ENCODE results near the gene PAWR.
"Not testable (repeated sequence)": the region's sequence is repeated elsewhere in the genome, so short reads cannot be mapped to it uniquely, and the experiment has no call there.

The PAWR gene

DNA sequence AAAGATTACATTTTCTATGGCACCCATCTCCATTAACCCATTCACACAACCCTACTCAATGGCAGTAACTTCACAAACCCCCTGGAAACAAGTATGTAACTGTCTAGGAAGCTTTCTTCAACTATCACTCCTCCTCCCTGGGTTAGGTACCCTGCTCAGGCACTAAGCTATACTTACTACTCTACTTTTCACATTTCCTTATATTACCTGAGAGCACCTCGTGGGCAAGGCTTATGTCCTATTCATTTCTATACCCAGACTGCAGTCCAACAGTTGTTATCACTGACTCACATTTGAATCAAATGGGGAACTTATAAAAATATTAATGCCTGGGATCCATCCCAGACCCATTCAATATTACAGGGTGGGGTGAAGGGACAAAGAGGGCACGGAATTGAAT is 4.6 kb downstream of the PAWR start:
- no peak for DNase-seq

DNA sequence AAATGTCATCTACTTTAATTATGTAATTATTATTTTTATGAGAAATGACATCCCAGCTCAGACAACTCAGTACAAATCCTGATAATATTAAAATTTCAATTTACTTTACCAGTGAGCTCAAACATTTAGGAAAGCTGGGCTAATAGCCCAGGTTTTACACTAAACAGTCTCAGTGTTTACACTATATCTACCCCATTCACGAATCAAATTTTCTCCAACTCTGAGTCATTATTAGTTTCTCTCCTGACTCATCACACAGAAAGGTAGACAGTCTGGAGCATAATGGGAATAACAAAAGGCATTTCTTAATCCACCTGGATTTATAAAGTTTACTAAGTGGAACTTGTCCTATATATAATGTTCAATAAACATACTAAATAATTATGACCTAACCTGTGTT is 5.7 kb downstream of the PAWR start:
- no peak for DNase-seq

DNA sequence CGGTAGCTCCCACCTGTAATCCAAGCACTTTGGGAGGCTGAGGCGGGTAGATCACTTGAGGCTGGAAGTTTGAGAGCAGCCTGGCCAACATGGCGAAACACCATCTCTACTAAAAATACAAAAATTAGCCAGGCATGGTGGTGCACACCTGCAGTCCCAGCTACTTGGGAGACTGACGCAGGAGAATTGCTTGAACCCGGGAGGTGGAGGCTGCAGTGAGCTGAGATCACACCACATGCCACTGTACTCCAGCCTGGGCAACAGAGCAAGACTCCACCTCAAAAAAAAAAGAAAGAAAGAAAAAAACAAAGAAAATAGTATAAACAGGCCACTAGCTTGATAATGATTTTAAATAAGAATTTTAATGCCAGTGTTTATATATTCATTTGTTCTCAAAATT is 6.4 kb downstream of the PAWR start:
- not testable (repeated sequence) for DNase-seq

DNA sequence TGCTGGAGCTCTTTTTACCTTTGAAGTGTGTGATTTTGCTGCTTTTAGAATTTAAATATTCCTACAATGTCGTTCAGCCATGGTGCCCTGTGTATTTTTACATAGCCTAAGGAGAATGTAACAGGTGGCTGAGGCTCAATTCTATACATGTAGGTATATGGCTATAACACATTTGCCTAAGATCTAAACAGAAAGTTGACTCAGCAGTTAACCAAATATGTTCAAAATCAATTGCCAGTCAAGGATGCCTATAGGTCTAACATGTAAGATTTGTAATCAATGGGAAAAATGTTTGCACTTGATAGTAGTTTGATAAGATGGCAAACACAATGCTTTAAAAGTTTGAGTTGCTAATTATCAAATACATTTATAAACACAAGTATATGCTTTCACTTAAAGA is 8.2 kb downstream of the PAWR start:
- DNase-seq: no peak

DNA sequence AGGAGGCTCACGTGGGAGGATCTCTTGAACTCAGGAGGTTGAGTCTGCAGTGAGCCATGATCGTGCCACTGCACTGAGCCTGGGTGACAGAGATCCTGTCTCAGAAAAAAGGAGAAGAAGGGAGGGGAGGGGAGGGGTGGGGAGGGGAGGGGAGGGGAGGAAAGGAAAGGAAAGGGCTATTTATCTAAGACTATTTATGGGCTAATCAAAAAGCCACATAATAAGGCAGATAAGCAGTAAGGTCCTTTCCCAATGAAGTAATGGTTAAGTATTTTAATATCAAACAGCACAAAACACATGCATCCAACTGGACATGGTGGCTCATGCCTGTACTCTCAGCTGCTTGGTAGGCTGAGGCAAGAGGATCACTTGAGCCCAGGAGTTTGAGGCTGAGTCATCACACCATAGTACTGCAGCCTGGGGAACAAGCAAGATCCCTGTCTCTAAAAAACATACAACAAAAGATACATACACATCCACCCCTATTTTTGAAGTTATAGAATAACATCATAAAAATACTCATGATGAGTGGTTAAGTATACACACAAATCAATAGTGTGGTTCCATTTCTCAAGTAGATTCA is 9.7 kb downstream of the PAWR start:
- no peak for DNase-seq

DNA sequence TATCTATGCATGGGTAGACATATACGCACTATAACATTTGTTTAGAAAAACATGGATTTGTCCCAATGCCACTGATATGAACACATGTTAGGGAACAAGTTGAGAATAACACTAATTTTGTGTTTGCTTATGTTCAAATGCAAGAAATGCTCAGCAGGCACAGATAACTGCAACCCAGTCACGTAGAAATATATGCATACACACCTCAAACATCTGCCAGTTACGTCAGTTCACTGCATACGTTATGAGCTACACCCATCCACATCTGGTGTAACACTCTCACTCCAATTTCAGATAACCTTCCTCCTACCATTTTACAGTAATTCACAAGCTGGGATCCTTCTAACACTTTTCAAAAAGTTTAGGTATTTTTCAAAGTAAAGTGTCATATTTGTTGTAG is 10.7 kb downstream of the PAWR start:
- no peak for DNase-seq

DNA sequence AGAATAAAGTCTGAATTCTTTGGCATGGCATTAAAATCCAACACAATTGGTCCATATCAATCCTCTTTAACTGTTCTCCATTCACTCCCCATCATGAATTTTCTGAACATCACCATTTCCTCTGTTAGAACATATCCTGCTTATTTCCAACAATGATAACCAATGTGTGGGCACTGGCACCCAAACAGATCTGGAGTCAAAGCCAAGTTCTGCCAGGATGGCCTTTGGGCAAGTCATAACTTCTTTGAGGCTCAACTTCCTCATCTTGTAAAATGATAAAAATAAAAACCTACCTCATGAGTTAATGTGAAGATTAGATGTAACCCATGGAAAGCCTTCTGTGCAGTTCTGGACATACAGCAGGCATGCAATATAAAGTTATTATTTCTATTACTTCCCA is 12.5 kb downstream of the PAWR start:
- no peak for DNase-seq

DNA sequence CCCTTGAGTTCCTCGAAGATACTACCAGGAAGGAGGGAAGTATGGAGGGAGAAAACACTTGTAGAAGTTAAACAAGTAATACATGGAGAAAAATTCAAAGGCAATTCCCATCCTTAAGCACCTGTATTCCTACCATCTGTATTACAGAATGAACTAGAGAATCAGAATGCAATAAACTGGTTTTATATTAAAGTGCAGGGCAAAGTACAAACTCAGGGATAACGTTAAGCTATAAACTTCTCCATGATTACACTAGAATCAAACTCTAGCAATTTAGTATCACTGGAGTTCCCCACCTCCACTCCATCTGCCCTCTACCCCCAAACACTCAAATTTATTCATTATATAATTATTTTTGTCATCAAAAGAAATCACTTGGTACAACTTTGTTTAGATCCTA is 13.1 kb downstream of the PAWR start:
- DNase-seq: no peak

DNA sequence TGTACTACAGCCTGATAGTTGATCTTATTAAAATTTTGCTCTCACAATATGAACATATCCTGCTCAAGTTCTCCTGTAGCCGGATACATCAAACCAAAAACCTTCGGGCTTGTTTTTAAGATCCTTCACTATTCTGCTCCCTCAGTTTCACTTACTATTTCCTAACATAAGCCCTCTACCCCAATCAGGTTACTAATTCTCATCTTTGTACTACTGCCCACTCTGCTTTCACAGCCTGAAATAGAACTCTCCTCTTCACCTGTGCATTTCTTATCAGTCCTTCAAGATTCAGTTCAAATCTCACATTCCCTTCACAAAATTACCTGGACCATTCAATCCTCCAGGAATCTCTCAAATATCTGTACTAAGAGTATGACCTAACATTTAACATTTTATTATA is 14.2 kb downstream of the PAWR start:
- DNase-seq: no peak

DNA sequence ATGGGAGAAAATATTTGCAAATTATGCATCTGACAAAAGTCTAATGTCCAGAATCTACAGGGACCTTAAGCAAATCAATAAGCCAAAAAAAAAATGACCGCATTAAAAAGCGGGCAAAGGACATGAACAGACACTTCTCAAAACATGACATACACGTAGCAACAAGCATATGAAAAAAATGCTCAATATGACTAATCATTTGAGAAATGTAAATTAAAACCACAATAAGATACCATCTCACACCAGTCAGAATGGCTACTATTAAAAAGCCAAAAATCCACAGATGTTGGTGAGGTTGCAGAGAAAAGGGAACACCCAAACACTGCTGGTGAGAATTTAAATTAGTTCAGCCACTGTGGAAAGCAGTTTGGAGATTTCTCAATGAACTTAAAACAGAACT is 16.1 kb downstream of the PAWR start:
- DNase-seq: no peak

DNA sequence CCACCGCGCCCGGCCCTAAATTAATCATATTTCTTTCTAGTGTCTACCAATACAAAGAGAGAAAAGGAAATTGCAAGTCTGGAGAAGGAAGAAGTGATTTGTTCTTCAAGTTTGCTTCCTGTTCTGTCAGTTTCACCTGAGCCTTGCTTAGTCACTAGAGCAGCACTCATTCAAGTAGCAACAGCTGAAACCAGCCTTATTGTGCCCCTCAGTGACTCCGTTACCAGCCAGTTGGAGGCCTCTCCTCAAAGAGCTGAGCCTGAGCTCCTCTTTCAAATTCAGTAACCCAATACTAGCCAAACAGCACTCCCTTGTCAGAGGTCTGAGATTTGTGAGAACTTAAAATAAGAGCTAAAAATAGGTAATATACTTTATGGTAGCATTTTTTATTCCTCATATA is 17.4 kb downstream of the PAWR start:
- DNase-seq: no peak

DNA sequence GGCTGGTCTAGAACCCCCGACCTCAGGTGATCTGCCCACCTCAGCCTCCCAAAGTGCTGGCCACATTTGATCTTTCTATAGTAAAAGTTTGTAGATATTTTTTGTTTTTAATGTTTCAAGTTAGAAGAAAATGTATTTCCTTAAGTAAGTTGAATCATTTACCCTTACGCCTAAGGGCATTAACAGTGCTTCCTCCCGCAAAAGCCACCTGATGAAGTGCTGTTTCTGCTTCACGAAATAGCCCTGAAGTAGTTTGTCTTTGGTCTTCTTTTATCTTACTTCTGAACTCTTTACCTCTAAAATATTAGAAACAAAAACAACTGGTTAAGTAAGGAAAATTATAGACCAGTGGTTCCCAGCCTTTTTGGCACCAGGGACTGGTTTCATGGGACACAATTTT is 22.7 kb downstream of the PAWR start:
- DNase-seq: no peak

DNA sequence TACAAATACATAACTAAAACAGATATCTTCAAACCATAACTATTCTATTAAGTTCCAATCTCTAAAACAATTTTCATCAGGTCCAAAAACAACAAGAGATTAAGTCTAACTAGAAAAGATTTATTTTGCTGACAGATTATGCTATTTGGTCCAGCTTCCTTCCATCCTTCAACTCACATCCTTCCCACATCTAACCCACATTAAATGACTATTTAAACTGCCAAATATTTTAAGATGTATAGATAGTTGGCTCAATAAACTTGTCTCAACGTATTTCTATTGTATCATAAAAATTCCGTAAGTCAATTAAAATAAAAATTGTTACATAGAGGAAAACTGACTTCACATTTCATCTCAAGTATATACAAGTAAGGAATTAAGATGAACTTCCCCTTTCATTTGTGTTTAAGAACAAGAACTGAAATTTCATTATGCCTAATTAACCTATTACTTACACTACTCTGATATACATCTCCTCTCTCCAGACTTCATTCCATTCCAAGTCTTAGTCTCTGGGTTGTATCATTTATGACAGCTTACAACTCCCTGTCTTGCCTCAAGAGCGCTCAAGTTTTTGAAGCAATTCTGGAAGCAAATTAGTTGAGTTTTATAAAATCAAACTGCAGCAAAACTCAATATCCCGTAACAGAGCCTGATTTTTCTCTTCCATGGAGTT is 25.4 kb downstream of the PAWR start:
- DNase-seq: no peak

DNA sequence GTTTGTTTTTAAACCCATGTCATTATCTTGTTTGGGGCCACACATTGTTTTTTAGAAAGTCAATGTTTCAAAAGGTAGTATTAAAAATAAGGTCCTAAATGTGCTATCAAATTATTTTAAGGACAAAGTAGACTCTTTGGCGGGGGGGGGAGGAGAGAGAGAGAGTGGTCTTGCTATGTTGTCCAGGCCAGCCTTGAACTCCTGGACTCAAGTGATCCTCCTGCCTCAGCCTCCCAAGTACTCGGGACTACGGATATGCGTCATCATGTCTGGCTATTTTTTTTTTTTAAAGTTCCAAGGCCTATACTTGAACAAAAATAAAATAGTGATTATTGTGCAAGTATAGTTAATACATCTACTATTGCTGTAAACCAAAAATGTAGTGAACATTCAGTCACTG is 26.2 kb downstream of the PAWR start:
- no peak for DNase-seq

DNA sequence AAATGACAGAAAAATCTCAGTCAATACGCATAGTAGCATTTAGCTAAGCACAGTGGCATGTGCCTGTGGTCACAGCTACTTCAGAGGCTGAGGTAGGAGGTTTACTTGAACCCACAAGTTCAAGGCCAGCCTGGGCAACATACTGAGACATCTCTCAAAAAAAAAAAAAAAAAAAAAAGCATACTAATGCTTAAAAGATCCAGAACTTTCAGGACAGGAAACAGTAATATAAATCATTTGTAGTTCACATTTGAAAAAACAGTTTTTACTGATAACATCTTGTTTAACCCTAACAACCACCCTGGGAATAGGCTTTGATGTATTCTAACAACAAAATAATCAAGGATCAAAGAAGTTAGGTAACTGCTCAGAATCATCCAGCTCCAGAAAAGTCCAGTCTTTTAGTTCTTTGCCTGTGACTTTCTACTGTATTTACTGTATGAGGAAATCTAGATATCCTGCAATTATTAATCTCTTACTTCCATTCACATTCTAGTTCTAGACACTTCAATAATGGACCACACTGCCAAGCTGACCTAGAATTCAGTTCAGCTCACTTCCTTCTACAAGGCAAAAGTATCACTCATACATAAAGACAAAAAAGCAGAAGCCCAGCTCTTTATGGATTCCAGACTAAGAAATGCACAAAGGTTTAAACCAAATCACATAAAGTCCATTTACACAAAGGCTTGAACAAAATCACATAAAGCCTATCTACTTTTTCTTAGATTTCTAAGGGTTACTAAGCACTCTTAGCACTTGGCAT is 28.5 kb downstream of the PAWR start:
- no peak for DNase-seq

DNA sequence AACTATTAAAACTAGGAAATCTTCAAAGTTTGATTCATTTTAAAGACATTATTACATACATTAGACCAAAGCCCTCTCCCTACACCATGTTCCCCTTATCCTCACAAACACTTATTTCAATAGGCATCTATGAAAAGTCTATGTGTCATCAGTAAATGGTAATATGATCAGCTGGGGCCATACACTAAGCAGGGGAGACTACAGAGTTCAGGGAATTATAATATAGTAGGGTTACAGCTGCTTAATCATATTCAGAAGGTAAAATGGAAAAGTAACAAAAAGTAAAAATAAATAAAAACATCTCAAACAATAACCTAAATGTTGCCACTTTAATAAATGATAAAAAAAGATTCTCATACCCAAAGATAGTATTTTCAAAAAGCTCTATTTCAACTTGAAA is 29.1 kb downstream of the PAWR start:
- DNase-seq: no peak

DNA sequence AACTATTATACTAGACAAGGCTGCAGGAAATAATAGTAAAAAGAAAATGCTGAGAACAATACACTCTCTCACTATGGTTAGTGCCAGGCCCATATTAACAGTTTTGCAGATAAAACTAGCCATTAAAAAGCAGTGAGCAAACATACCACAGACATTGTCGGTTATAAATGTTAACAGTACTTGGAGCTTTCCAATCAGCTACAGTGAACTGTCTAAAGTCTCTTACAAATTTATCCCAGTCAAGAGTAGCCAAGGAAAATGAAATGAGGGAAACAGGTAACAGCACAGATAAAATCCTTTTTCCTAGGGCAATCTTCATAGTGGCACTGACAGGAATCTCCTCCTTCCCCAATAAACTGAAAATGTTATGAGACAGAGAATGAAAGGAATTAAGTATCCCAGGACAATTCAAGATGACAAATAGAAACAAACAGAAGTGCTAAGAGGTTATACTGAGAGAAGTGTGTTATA is 30.8 kb downstream of the PAWR start:
- DNase-seq: no peak

DNA sequence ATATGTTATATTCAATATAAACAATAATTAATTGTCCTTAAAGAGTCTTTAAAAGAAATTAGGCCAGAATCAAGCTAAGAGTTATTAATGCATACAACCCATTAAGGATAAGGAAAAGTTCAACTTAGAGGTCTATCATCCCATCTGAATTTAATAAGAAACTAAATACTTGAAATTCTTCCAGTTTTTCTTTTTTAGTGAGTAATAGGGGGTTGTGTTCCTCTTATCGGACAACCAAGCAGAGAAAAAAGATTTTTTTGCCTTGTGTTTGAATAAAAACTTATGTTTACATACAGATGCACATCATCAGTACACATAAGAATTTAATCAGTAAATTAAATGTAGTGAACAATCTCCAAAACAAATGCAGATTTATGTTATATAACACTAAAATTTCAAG is 32.5 kb downstream of the PAWR start:
- DNase-seq: no peak

DNA sequence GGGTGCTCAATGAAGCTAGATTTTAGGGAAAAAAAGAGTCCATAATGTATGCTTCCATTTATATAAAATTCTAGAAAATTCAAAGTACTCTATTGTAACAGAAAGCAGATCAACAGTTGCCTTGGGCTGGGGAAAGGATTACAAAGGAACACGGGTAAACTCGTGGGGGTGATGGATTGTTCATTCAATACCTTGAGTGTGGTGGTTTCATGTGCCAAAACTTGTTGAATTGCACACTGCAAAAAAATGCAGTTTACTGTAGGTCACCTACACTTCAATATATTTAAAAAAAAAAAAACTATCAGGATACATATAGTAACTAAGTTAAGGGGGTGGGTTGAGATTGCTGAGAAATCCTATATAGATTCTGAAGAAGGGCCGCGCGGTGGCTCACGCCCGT is 33.6 kb downstream of the PAWR start:
- DNase-seq: no peak

DNA sequence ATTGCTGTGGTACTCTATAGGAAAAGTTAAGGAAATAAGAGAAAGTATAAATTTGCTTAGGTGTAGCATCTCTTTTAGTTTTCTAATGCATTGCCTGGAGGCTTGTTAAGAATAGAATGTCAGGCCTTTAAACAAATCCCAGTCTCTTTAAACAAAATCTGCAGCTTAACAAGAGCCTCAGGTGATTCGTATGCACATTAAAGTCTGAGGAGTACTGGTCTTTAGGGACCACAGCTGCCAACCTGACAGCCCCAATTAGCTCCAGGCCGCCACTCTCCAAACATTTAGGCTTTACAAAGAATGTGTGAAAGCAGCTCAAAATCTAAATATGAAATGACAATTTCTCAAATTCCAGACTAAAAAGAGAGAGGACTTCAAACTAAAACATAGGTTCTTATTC is 35.7 kb downstream of the PAWR start:
- DNase-seq: no peak

DNA sequence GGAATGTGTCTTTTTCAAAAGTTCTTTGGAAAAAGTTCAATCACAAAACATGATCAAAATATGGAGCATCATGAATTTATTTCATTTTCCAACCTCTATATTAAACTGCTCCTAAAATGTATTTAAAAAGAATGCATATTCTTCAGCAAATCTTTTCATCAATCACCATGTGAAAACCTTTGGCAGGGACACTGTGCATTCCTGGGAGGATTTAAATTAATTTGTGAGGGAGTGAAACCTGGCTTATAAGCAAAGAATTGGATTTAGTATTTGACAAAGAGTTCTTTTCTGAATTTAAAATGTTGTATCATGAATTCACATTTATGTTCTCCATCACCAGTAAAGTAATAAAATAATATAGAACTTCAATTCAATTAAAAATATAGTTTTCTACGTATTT is 38.2 kb downstream of the PAWR start:
- DNase-seq: no peak

DNA sequence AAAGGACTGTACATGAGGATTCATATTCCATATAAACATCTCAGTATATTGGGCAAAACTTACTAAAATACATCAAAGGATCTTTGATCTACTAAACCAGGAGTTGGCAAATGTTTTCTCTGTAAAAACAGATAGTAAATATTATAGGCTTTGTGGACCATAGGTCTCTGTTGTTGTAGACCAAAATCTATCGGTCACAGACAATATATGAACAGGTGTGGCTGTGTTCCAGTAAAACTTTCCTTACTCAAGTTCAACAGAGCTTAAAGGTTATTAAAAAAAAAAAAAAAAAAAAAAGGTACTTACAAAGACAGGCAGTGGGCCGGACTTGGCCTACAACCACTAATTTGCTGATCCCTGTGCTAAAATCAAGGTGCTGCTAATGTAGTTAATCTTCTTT is 40.3 kb downstream of the PAWR start:
- DNase-seq: no peak

DNA sequence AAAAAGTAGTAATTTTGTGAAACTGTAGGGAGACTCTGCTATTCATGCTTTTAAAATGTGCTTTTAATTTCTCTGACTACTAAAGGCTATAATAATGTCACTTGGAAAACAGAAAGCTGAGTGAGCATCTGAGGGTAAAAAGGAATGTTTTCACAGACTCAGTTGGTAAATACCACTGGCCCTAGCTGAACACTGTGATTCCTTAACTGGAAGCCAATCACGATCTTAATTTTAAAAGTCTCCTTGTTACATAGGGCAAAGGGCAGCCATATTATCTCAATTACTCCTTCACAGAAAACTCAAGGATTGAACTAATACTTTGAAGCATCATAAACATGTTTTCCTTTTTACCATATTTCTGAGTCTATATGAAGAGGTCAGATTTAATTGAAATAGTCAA is 41.9 kb downstream of the PAWR start:
- no peak for DNase-seq

DNA sequence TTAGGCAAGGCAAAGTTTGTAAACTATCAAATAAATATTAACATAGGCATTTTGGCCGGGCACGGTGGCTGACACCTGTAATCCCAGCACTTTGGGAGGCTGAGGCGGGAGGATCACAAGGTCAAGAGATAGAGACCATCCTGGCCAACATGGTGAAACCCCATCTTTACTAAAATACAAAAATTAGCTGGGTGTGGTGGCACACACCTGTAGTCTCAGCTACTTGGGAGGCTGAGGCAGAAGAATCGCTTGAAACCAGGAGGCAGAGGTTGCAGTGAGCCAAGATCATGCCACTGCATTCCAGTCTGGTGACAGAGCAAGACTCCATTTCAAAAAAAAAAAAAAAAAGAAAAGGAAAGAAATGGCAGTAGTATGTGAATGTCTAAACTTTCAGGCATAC is 43.9 kb downstream of the PAWR start:
- DNase-seq: not testable (repeated sequence)

DNA sequence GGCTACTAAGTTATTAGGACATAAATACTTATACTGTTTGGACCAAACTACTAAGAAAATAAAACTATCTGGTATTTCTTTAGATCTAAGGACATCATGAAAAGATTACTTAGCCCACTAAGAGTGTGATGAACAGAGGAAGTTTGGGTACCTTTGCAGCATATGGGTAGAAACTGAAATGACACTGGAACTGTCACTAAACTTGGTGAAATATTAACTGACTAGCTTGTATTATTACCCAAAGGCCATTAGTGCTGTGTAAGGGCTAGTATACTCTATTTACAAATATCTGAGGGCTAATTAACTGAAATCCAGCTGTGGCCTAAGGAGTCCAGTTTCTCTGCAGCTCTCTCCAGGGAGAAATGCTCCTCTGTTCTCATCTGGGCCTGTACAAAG is 45.5 kb downstream of the PAWR start:
- no peak for DNase-seq
